Lower leg skin (tissue), 3 donors: ENCODE measurements around the gene PLEKHM3.

ENCODE experiments used
- CTCF ChIP-seq, 3 donors: fragments of 450-650 bp; IDR thresholded peaks; one replicate each; pipeline ENCODE4 v1.5.1; 2016; ENCODE audit warnings: antibody characterized with exemption in 3 of 3, mild to moderate bottlenecking in 3 of 3, moderate library complexity in 2 of 3
- POLR2A ChIP-seq, 2 donors: fragments of 450-650 bp; IDR thresholded peaks; one replicate each; pipeline ENCODE4 v1.6.1; 2016 to 2017; ENCODE audit warnings: antibody characterized with exemption in 2 of 2, mild to moderate bottlenecking in 1 of 2, moderate library complexity in 1 of 2

- TF ChIP-seq CTCF (IDR thresholded peaks at IDR 0.05) (peak in 1 of 3 donors; percentile 21), POLR2A (IDR thresholded peaks at IDR 0.05) (no peak)
Measured at GRCh38 chr2:208040199-208041171, 15.2 kb upstream of the PLEKHM3 start.
